ENCODE results near the gene TM9SF4. TPM values are rescaled to one million over a fixed set of nuclear protein-coding genes. Genes with fewer than 3 reads are reported as not detected.
"Not testable (repeated sequence)": the region's sequence is repeated elsewhere in the genome, so short reads cannot be mapped to it uniquely, and the experiment has no call there.

TM9SF4 gene
- total and polyA plus RNA-seq, 5 donors, result 20.2 to 42.5 (median 34.3) TPM

DNA sequence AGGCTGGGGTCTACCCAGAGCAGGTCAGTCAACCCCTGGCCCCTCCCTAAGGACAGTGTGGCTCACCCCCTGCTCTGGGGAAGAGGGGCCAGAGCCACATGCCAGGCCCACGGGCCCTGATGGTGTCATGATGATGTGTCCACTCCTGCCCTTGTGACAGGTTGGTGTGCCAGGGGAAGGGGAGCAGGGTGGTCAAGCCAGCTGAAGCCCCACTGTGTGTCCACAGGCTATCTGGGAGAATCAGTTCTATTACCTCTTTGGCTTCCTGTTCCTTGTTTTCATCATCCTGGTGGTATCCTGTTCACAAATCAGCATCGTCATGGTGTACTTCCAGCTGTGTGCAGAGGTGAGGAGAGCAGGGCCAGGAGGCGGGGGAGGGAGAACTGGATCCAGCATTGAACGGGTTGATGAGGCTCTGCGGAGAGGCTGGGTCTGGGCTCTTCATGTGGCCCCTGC lies 50.3 kb downstream of the TM9SF4 start:
- no peak for DNase-seq
- WGBS, result 68% methylated on average over 5 of the region's 5 CpGs
- H3K9me3 ChIP-seq (ENCODE audit: control insufficient read depth, low read length), result no peaks in the 10 kb centered on the region
- H3K27me3 ChIP-seq (ENCODE audit: control insufficient read depth, insufficient read depth), result no peaks in the 10 kb centered on the region
- intact Hi-C loops (cut with DNase I), result no loop called here
- H3K4me1 ChIP-seq (ENCODE audit: control insufficient read depth, insufficient read depth, low read length), result peaks cover 8% of the 10 kb centered on the region
- ATAC-seq, result no peak
- H3K27ac ChIP-seq (ENCODE audit: low read length), result no peak overlapping the region
- no peak overlapping the region for H3K4me3 ChIP-seq (ENCODE audit: low read length)

DNA sequence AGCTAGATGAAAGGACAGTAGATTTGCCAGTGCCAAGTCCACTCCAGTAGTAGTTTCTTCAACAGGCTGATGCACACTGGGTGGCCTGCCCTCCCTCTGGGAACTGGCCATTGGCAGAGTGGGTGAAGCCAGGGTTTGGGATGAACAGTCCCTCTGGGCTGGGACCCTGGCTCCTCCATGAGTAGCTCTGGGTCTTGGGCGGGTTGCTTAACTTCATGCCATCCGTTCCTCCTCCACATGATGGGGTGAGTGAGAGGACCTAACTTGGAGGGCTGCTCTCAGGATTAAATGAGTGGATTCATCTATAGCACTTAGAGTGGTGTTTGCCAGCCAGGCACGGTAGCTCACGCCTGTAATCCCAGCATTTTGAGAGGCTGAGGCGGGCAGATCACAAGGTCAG lies 50.8 kb downstream of the TM9SF4 start:
- DNase-seq (no peak), ATAC-seq (no peak)
- peaks cover 3% of the 10 kb centered on the region for H3K4me1 ChIP-seq (ENCODE audit: control insufficient read depth, insufficient read depth, low read length)
- intact Hi-C loops (cut with DNase I), result no loop called here
- H3K9me3 ChIP-seq (ENCODE audit: control insufficient read depth, low read length), result no peaks in the 10 kb centered on the region
- no peak overlapping the region for H3K27ac ChIP-seq (ENCODE audit: low read length)
- H3K27me3 ChIP-seq (ENCODE audit: control insufficient read depth, insufficient read depth), result no peaks in the 10 kb centered on the region
- no peak overlapping the region for H3K4me3 ChIP-seq (ENCODE audit: low read length)
- 96% methylated on average over 5 of the region's 5 CpGs for WGBS

DNA sequence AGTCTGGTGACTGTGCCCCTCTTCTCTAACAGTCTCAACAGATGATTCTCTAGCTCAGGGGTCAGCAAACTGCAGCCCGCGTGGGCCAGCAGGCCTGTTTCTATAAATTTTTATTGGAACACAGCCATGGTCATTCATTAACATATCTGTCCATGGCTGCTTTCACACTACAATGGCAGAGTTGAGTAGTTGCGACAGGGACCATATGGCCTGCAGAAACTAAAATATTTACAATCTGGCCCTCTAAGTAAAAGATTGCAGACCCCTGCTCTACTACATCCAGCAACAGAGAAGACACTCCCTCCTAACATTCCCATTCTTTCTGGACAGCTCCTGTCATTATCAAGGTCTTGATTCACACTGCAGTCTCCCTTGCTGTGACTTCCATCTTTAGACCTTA lies 52.8 kb downstream of the TM9SF4 start:
- Histone ChIP-seq H3K27me3 (ENCODE audit: control insufficient read depth, insufficient read depth) (no peaks in the 10 kb centered on the region), H3K4me3 (ENCODE audit: low read length) (no peak overlapping the region), H3K9me3 (ENCODE audit: control insufficient read depth, low read length) (no peaks in the 10 kb centered on the region), H3K4me1 (ENCODE audit: control insufficient read depth, insufficient read depth, low read length) (no peaks in the 10 kb centered on the region), H3K27ac (ENCODE audit: low read length) (no peak overlapping the region)
- intact Hi-C loops (cut with DNase I), result no loop called here
- DNase-seq, result no peak
- no peak for ATAC-seq
- WGBS, result 23% methylated on average over 3 of the region's 3 CpGs

DNA sequence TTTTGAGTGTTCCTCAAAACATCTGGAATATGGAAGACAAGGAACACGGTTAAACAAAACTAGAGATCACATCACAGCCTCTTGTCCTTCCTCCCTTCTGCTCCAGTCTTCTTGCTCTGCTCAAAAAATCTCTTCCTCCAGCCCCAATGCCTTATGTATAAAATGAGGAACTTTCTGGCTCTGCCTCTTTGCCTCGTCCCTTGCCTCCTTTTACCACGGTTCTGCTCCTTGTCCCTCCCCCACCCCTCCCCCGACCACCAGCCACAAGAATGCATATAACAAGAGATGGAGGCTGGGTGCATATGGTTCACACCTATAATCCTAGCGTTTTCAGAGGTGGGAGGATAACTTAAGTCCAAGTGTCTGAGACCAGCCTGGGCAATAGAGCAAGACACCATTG lies 54.4 kb downstream of the TM9SF4 start:
- H3K9me3 ChIP-seq (ENCODE audit: control insufficient read depth, low read length), result no peaks in the 10 kb centered on the region
- 80% methylated on average over 5 of the region's 5 CpGs for WGBS
- intact Hi-C loops (cut with DNase I), result no loop called here

DNA sequence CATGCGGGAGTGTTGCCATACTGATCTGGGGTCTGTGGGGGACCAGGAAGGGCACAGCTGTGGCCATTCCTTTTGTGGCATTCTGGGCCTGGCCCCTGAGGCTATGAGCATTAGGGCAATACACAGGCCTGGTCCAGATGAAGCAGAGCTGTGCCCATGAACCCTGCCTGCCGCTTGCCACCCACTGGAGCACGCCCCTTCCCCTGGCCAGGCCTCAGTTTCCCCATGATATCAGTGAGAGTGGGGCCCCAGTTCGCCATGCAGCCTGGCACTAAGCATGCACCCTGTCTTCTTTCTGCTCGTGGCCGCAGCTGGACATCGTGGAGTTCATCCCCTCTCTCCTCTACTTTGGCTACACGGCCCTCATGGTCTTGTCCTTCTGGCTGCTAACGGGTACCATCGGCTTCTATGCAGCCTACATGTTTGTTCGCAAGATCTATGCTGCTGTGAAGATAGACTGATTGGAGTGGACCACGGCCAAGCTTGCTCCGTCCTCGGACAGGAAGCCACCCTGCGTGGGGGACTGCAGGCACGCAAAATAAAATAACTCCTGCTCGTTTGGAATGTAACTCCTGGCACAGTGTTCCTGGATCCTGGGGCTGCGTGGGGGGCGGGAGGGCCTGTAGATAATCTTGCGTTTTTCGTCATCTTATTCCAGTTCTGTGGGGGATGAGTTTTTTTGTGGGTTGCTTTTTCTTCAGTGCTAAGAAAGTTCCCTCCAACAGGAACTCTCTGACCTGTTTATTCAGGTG lies 55.6 kb downstream of the TM9SF4 start:
- ATAC-seq, result peak; percentile 44 to 63
- WGBS, result 55% methylated on average over 21 of the region's 21 CpGs
- intact Hi-C loops (cut with DNase I), result no loop called here
- Histone ChIP-seq H3K4me1 (ENCODE audit: control insufficient read depth, insufficient read depth, low read length) (no peaks in the 10 kb centered on the region), H3K9me3 (ENCODE audit: control insufficient read depth, low read length) (no peaks in the 10 kb centered on the region), H3K27ac (ENCODE audit: low read length) (no peak overlapping the region), H3K4me3 (ENCODE audit: low read length) (no peak overlapping the region), H3K27me3 (ENCODE audit: control insufficient read depth, insufficient read depth) (no peaks in the 10 kb centered on the region)
- peak in 1 of 3 donors; percentile 69 for DNase-seq

More for the DNA sequence above, 54.4 kb downstream of the TM9SF4 start:
- ATAC-seq, result no peak
- no peak for DNase-seq
- H3K27me3 ChIP-seq (ENCODE audit: control insufficient read depth, insufficient read depth), result no peaks in the 10 kb centered on the region
- H3K27ac ChIP-seq (ENCODE audit: low read length), result no peak overlapping the region
- H3K4me1 ChIP-seq (ENCODE audit: control insufficient read depth, insufficient read depth, low read length), result no peaks in the 10 kb centered on the region
- H3K4me3 ChIP-seq (ENCODE audit: low read length), result no peak overlapping the region

DNA sequence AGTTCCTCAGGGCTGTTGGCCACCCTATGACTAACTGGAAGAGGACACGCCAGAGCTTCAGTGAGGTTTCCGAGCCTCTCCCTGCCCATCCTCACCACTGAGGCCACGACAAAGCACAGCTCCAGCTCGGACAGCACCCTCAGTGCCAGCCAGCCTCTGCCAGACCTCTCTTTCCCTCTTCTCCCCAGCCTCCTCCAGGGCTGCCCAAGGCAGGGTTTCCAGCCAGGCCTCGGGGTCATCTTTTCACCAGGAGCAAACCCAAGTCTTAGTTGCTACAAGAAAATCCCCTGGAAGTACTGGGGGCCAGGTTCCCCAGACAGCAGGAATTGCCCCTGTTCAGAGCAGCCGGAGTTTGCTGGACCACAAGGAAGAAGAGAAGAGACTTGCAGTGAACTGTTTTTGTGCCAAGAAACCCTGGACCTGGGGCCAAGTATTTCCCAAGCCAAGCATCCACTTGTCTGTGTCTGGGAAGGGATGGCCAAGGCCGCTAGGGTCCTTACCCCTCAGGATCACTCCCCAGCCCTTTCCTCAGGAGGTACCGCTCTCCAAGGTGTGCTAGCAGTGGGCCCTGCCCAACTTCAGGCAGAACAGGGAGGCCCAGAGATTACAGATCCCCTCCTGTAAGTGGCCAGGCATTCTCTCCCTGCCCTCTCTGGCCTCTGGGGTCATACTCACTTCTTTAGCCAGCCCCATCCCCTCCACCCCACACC lies 56.5 kb downstream of the TM9SF4 start:
- DNase-seq, result no peak
- intact Hi-C loops (cut with DNase I), result no loop called here
- Histone ChIP-seq H3K9me3 (ENCODE audit: control insufficient read depth, low read length) (no peaks in the 10 kb centered on the region), H3K27ac (ENCODE audit: low read length) (no peak overlapping the region), H3K4me3 (ENCODE audit: low read length) (no peak overlapping the region), H3K4me1 (ENCODE audit: control insufficient read depth, insufficient read depth, low read length) (no peaks in the 10 kb centered on the region), H3K27me3 (ENCODE audit: control insufficient read depth, insufficient read depth) (no peaks in the 10 kb centered on the region)
- WGBS, result 63% methylated on average over 8 of the region's 8 CpGs
- peak; percentile 15 to 25 for ATAC-seq

DNA sequence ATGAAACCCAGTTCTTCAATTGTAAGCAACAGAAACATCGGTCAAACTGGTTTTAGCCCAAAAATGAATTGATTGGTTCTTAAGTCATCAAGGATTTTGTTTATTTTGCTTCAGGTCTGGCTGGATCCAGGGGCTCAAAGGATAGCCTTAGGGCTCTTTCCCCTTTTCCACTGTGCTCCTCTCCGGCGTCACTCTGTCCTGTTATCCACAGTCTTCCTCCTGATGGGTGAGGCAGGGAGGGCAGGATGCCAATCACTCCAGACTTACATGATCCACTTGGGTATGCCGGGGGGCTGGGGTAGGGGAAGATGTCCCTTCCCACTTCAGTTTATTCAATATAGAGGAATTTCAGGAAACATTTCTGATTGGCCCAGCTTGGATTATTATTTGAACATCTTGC lies 58.0 kb downstream of the TM9SF4 start:
- no peak for DNase-seq
- Histone ChIP-seq H3K27ac (ENCODE audit: low read length) (no peak overlapping the region), H3K9me3 (ENCODE audit: control insufficient read depth, low read length) (no peaks in the 10 kb centered on the region), H3K27me3 (ENCODE audit: control insufficient read depth, insufficient read depth) (no peaks in the 10 kb centered on the region), H3K4me3 (ENCODE audit: low read length) (no peak overlapping the region), H3K4me1 (ENCODE audit: control insufficient read depth, insufficient read depth, low read length) (no peaks in the 10 kb centered on the region)
- intact Hi-C loops (cut with DNase I), result no loop called here
- ATAC-seq, result no peak
- WGBS, result 93% methylated on average over 4 of the region's 4 CpGs

DNA sequence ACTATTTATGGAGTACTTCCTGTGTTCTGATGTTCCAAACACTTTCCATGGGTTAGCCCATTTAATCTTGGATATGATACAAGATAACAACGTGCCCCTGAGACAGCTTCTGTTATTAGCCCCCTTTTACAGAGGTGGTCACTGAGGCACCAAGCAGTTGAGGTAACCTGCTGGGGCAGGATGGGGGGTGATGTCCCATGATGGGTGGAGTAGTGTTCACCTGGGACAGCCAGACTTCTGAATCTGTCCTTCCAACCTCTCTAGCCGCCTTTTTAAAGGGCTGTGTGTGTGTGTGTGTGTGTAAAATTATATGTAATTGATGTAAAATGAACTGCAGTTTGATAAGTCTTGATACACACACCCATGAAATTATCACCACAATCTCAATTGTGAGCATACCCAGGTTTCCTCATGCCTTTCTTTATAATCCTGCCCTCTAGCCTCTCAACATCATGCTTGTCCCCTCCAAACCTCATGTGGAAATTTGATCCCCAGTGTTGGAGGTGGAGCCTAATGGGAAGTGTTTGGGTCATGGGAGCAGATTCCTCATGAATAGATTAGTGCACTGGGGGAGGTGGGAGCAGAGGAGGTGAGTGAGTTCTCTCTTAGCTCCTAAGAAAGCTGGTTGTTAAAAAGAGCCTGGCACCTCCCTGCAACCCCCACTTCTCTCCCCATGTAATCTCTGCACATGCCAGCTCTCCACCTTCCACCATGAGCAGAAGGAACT lies 58.8 kb downstream of the TM9SF4 start:
- intact Hi-C loops (cut with DNase I), result no loop called here
- Histone ChIP-seq H3K9me3 (ENCODE audit: control insufficient read depth, low read length) (no peaks in the 10 kb centered on the region), H3K27me3 (ENCODE audit: control insufficient read depth, insufficient read depth) (no peaks in the 10 kb centered on the region), H3K4me3 (ENCODE audit: low read length) (no peak overlapping the region), H3K4me1 (ENCODE audit: control insufficient read depth, insufficient read depth, low read length) (no peaks in the 10 kb centered on the region), H3K27ac (ENCODE audit: low read length) (no peak overlapping the region)
- no peak for DNase-seq
- no peak for ATAC-seq
- WGBS, result 62% methylated on average over 2 of the region's 2 CpGs

DNA sequence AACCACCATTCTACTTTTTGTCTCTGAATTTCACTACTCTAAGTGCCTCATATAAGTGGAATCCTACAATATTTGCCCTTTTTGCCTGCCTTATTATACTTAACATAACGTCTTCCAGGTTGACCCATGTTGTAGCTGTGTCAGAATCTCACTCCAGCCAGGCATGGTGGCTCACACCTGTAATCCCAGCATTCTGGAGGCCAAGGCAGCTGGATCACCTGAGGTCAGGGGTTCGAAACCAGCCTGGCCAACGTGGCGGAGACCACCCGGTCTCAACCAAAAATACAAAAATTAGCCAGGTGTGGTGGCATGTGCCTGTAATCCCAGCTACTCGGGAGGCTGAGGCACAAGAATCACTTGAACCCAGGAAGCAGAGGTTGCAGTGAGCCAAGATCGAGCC lies 68.2 kb downstream of the TM9SF4 start:
- H3K4me3 ChIP-seq (ENCODE audit: low read length); H3K27ac ChIP-seq (ENCODE audit: low read length); ATAC-seq; H3K9me3 ChIP-seq (ENCODE audit: control insufficient read depth, low read length); DNase-seq; H3K4me1 ChIP-seq (ENCODE audit: control insufficient read depth, insufficient read depth, low read length); H3K27me3 ChIP-seq (ENCODE audit: control insufficient read depth, insufficient read depth); intact Hi-C loops (cut with DNase I): not testable (repeated sequence)
- 95% methylated on average over 7 of the region's 7 CpGs for WGBS

DNA sequence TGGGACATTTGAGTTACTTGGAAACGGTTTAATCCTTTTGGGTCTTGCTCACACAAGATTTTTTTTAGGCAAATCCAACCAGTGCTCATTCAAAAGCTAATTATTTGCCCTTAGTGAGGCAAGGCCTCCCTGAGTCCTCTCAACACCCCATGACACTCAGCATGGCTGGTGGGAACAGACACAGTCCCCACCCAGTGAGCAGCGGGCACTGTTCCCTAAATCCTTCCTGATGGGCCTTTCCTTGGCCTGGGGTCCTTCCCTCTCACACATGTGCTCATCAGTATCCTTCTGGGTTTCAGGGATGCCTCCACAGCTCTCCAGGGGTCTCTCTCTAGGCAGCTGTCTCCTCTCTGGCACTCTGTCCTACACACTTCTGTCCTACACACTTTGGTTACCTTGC lies 70.0 kb downstream of the TM9SF4 start:
- Histone ChIP-seq H3K4me1 (ENCODE audit: control insufficient read depth, insufficient read depth, low read length) (no peaks in the 10 kb centered on the region), H3K9me3 (ENCODE audit: control insufficient read depth, low read length) (no peaks in the 10 kb centered on the region), H3K27me3 (ENCODE audit: control insufficient read depth, insufficient read depth) (no peaks in the 10 kb centered on the region), H3K4me3 (ENCODE audit: low read length) (no peak overlapping the region), H3K27ac (ENCODE audit: low read length) (no peak overlapping the region)
- ATAC-seq (no peak), DNase-seq (no peak)
- intact Hi-C loops (cut with DNase I), result no loop called here
- 86% methylated on average over 2 of the region's 2 CpGs for WGBS

DNA sequence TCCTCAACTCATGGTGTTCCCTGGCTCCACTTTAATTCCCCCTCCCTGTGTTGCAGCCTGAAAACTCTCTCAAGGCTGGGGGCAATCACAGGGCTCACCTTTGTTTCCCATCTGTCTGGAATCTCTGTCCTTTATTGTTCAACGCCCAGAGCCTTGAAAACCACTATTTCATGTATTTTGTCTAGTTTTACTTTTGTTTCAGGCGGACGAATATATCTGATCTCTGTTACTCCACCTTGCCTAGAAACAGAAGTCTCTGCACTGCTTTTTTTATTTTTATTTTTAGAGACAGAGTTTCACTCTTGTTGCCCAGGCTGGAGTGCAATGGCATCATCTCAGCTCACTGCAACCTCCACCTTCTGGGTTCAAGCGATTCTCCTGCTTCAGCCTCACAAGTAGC lies 70.4 kb downstream of the TM9SF4 start:
- ATAC-seq, result no peak
- H3K9me3 ChIP-seq (ENCODE audit: control insufficient read depth, low read length), result no peaks in the 10 kb centered on the region
- DNase-seq, result no peak
- no peaks in the 10 kb centered on the region for H3K4me1 ChIP-seq (ENCODE audit: control insufficient read depth, insufficient read depth, low read length)
- H3K27me3 ChIP-seq (ENCODE audit: control insufficient read depth, insufficient read depth), result no peaks in the 10 kb centered on the region
- H3K4me3 ChIP-seq (ENCODE audit: low read length), result no peak overlapping the region
- WGBS, result 93% methylated on average over 4 of the region's 4 CpGs
- H3K27ac ChIP-seq (ENCODE audit: low read length), result no peak overlapping the region
- intact Hi-C loops (cut with DNase I), result no loop called here

All from right cardiac atrium (tissue), 5 donors.